HK-2 (cell line): ENCODE data around the gene OXNAD1.

Experiments
- DNase-seq: peaks from one replicate; pipeline ENCODE4 v3.0.0-alpha.2; 2018; ENCODE audit not compliant: unreplicated experiment

The OXNAD1 gene

DNA sequence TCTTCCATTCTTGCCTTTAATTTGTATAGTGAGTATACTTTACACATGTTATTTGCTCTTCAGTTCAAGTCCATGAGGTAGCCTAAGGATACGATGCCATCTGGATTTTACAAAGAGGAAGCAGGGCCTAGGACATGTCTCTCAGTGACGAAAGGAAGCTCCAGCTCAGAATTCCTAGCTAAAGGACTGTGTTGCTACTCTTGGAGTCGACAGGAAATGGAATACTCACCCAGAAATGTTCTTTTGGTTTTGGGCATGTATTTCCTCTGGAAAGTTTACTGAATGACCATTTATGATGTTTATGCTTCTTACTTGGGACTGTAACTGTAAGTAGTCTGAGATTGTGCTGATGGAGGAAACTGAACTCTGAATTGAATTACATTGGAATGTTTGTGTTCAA lies 12.5 kb downstream of the OXNAD1 start:
- DNase-seq: no peak

DNA sequence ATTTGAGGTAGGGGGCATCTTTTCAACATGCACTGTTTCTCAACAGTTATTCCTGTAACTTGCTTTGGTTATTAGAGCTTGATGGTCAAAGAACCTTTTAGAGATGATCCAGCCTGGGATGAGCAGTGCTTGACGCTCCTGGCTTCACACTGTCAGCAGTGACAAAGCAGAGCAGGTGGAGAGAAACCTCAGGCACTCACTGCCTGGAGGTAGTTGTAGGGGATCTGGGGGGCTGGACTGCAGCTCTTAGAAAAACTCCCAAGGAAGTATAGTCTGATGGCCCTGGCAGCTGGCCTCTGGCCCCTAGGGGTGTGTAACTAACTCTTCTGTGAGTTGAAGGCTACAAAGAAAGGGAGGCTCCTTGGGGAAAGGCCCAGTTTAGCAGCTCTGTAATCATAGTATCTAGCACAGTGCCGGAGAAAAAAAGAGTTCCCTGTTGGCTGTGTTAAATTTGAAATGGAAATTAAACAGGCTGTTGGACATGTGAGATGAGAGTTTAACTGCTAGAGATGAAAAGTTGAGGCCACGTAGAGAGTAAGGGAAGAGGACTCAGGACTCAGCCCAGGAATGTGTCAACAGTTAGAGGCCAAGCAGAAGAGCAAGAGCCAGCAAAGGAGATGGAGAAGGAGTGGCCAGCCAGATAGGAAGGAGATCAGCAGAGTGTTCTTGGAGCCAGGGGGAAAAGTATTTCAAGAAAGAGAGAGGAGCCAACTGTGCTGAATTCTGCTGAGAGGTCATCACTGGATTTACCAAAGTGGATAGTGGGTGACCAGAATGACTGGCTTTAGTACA lies 14.2 kb downstream of the OXNAD1 start:
- DNase-seq: no peak

DNA sequence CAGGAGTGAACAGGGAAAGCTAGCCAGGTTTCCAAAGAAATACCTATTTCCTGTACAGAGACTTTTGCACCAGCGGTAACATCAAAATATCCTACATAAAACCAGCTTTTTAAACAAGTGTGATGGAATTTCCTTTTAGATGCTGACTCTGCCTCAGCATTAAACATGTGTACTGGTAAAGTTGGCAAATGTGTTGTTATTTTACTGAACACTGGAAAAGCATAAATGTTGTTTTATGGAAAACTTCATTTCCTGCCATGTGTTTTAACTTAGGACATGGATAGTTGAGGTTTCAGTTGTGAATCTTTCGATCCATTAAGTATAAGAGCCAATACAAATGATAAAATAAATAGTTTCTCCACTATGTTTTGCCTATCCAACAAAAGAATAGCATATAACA lies 15.7 kb downstream of the OXNAD1 start:
- DNase-seq: no peak

GRCh38 chr3:16284633-16285032 lies 19.6 kb downstream of the OXNAD1 start:
- DNase-seq: no peak

DNA sequence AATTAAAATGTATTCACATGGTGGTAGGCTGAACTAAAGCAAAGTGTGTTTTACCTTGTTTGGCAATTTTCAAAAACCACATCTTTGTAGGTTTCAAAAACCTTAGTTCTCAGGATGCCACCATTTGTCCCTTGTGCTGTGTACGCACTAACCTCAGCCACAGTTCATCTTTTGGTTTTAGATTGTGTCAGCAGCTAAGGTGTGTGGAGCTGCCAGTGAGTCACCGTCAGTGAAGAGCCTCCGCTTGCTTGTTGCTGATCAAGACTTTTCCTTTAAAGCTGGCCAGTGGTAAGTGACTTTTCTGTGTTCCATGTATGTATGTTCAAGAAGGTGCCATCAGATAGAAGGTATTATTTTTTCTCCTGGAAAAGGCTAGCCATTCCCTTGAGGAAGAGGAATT lies 21.1 kb downstream of the OXNAD1 start:
- no peak for DNase-seq

DNA sequence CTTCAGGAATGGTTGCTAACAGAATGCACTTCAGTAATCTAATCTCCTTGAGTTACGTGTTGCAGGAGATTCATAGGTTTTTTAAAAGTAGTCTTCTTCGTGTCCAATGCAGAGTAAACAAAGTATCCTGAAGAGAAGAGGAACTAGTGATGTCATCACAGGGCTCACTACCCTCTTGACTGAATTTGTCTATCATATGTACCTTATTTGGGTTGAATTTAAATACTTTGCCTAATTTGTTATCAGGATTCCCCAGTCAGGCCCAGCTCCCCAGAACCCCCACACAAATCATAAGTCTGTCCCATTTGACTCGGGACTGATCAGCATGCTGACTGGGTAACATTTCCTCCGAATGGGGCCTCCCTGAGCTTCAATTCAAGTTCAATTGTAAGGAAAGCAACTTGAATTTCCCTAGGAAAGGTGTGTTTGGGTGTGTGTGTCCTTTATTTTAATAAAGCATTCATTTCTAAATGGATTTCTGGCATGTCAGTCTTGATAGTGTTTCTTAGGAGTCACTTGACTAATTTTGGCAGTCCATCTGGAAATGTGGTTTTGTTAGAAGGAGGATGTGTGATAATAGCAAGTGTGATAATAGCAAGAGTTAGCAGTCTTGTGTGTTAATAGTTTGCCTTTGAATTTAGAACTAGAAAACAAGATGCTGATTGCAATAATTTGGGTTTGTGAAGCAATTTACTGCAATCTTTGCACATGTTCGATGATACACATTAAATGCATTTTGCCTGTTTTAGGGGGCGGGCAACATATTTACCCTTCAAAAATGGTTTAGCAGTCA lies 21.9 kb downstream of the OXNAD1 start:
- DNase-seq: no peak

DNA sequence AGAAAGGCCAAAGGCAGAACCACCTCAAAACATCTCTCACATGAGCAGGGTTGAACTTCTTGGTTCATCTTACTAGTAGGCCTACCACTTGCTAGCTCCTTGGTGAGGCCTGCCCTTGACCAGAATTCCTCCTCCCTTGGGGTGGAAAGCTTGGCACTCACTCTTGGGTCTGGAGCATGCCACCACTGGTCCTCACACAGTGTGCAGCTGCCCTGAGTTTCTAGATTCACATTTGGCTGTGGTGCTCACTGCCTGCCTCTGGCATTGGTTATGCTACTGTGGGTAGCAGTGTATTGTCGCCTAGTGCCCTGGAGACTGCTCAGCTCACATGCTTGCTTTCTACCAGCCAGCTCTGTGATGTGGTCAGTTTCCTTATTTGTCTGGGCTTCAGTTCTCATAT lies 23.7 kb downstream of the OXNAD1 start:
- DNase-seq: no peak

DNA sequence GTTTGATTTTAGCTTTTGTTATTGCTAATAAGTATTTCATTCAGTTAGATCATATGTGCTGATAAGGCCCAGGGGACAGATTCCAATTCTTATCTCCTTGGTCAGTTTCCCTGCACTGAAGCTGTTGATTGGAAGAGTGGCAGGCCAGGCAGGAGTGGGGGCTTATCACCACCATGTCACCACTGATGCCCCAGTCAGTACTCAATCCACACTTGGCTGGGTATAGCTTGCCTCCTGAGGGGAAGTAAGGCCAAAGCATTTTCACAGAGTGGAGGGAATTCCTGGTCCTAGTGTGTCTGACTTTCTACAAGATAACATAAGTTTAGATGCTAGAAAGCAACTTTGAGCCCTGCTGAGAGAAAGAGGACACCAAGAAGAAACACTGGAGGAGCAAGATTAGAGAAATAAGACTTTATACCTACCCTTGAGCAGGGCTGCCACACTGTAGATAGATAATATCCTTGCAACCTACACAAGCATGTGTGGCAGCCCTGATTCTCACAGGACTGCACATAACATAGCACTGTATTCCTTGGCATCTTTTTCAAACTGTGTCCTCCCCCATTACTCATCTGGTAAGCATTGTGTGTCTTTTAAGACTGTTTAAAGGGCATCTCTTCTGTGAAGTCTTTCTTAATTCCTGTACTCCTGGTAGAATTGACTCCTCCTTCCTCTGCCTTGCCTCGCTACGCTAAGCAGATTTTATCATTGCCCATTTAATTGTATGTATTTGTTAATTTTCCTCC lies 24.3 kb downstream of the OXNAD1 start:
- no peak for DNase-seq

- DNase-seq: no peak
These were observed 25.2 kb downstream of the OXNAD1 start for GRCh38 chr3:16290007-16290826.

GRCh38 chr3:16290827-16291196 lies 25.8 kb downstream of the OXNAD1 start:
- no peak for DNase-seq

- DNase-seq: no peak
These were observed 29.8 kb downstream of the OXNAD1 start for GRCh38 chr3:16294844-16295243.

GRCh38 chr3:16295298-16295890 lies 30.4 kb downstream of the OXNAD1 start:
- DNase-seq: no peak

- DNase-seq: no peak
These were observed 33.2 kb downstream of the OXNAD1 start for GRCh38 chr3:16297997-16298885.

DNA sequence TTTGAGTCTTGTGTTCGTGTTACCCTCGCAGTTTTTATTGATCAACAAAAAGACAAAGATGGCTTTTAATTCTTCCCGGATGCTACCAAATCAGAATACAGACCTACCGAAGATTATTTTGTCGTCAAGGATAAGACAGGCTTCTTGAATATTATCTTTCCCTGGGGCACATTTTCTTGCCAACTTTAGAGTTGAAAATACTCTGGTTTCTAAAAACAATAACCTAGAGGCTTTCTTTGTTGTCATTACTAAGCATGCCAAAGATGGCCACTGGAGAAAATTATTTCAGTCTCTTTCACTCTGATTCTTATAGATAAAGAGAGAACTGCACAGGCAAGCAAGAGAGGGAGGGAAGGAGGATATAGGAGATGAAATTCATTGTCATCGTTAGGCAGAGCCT lies 33.9 kb downstream of the OXNAD1 start:
- DNase-seq: no peak

DNA sequence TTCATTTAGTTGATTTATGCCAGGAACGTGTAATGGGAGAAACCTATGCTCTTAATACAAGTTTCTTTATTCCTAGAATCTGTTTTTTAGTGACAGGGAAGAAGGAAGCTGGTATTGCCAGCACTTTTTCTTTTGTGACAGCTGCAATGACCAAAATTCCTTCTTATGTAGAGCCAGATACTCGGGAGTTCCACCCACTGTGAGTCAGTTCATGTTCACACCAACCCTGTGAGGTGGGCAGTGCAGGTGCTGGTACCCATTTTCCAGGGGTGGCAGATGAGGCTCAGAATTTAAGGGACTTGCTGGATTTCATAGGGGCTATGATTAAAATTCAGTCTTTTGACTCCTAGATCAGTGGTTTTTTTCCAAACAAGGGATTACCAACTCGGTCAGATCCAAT lies 34.7 kb downstream of the OXNAD1 start:
- DNase-seq: no peak

- DNase-seq: no peak
These were observed 35.3 kb downstream of the OXNAD1 start for GRCh38 chr3:16300307-16300706.

GRCh38 chr3:16300881-16301359 lies 35.9 kb downstream of the OXNAD1 start:
- no peak for DNase-seq

- DNase-seq: no peak
These were observed 36.5 kb downstream of the OXNAD1 start for GRCh38 chr3:16301507-16301906.

- no peak for DNase-seq
These were observed 37.1 kb downstream of the OXNAD1 start for GRCh38 chr3:16302082-16302631.

- no peak for DNase-seq
These were observed 38.1 kb downstream of the OXNAD1 start for GRCh38 chr3:16303037-16303575.
